Measurements from ENCODE around the gene HTT. TPM values are rescaled to one million over a fixed set of nuclear protein-coding genes. Genes with fewer than 3 reads are reported as not detected.
"Not testable (repeated sequence)": the region's sequence is repeated elsewhere in the genome, so short reads cannot be mapped to it uniquely, and the experiment has no call there.

The HTT gene
- total and polyA plus RNA-seq, 2 experiments from 2014 or later, result 11.4 to 38.6 TPM

DNA sequence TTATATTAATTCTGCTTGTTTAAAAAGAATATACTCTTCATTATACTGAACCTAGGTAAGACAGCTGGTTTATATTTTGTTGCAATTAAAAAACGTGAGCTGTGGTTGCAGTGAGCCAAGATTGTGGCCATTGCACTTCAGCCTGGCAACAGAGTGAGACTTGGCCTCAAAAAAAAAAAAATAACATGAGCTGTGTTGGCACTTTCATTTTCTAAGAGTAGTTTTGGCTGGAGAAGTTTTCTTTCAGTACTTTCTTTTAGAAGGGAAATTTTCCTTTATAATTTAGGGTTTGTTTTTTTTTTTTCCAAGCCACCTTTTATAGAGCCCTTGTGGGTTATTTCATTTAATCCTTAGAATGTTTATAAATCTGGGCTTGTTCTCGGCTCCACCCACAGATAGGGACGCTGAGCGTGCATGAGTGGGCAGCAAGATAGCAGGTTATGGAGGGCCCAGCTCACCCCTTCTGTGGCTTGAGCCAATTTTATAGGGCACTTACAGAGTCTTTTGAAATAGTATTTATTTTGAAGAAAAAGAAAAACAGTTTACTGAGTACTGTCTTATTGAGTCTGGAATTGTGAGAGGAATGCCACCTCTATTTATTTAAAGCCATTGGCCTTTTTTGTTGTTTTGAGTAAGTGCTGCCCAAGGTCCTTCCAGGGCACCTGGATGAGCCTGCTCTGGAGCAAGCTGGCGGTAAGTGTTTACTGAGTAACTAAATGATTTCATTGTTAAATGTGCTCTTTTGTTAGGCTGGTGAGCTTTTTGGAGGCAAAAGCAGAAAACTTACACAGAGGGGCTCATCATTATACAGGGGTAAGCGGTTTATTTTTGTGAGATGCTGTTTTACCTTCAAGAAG is 60.9 kb downstream of the HTT start:
- Histone ChIP-seq H3K36me3 (peaks cover 44% of the 10 kb centered on the region), H3K27me3 (no peaks in the 10 kb centered on the region), H3K4me3 (no peak overlapping the region), H3K9me3 (ENCODE audit: low read depth) (no peaks in the 10 kb centered on the region), H3K27ac (no peak overlapping the region), H3K4me1 (ENCODE audit: low read depth) (no peaks in the 10 kb centered on the region)
- peak in 1 of 2 donors; percentile 25 for DNase-seq (ENCODE audit: low read depth in 1 of 2, low spot score in 1 of 2)
- TF ChIP-seq CTCF (IDR thresholded peaks at IDR 0.05; ENCODE audit: low read depth, low read length), result no peak

DNA sequence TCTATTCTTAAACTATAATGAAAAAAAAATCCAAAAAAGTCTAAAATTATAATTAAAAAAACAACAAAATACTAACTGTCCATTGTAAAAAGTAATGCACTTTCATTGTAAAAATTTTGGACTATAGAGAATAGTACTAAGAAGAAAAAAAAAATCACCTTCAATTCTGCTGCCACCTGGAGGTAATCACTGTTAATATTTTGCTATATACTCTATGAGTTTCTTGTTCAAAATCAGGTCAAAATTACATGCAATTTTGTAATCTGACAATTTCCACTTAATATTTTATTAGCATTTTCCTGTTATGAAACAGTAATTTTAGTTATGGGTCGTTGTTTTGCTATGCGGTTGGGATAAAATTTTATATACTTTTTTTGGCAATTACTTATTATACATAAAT is 62.0 kb downstream of the HTT start:
- Histone ChIP-seq H3K9me3 (ENCODE audit: low read depth) (no peaks in the 10 kb centered on the region), H3K27me3 (no peaks in the 10 kb centered on the region), H3K27ac (no peak overlapping the region), H3K36me3 (peaks cover 50% of the 10 kb centered on the region), H3K4me1 (ENCODE audit: low read depth) (no peaks in the 10 kb centered on the region), H3K4me3 (no peak overlapping the region)
- peak in 1 of 2 donors; percentile 46 for DNase-seq (ENCODE audit: low read depth in 1 of 2, low spot score in 1 of 2)
- peak; percentile 37 for TF ChIP-seq CTCF (IDR thresholded peaks at IDR 0.05; ENCODE audit: low read depth, low read length)

- DNase-seq (ENCODE audit: low read depth in 1 of 2, low spot score in 1 of 2), result no peak
- Histone ChIP-seq H3K36me3 (peaks cover 42% of the 10 kb centered on the region), H3K27ac (no peak overlapping the region), H3K9me3 (ENCODE audit: low read depth) (no peaks in the 10 kb centered on the region), H3K4me3 (no peak overlapping the region), H3K27me3 (no peaks in the 10 kb centered on the region), H3K4me1 (ENCODE audit: low read depth) (no peaks in the 10 kb centered on the region)
- TF ChIP-seq CTCF (IDR thresholded peaks at IDR 0.05; ENCODE audit: low read depth, low read length), result no peak
Measured at GRCh38 chr4:3137908-3138307, 63.4 kb downstream of the HTT start.

DNA sequence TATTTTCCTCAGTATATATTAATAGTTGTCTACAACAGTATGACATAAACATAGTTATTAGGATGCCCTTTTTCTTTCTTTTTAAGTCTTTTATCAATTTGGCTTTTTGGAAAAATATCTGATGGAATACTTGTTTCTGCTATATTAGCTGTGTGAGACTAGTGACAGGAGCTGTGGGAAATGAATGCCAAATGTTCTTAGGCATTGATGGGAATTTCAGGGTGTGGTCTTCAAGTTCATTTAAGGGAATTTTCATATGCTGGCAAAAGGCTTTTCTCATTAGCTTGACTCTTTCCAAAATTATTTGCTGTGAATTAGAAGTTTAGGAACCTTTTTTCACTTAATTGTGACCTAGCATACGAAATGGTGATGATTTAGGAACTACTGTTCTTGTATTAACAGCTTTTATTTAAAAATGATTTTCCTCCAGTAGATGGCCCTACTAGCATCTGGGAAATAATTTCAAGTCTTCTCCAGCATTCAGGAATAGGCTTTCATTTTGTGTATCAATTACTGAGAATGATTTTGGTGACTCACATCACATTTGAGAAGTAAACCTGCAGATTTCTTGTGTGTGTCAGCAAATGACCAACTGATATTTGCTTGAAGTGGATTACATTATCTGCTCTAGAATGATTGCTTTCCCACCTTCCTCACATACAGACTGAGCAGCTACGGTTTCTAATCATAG is 70.9 kb downstream of the HTT start:
- Histone ChIP-seq H3K4me3 (no peak overlapping the region), H3K27ac (no peak overlapping the region), H3K36me3 (peaks cover 41% of the 10 kb centered on the region), H3K4me1 (ENCODE audit: low read depth) (no peaks in the 10 kb centered on the region), H3K9me3 (ENCODE audit: low read depth) (no peaks in the 10 kb centered on the region), H3K27me3 (no peaks in the 10 kb centered on the region)
- no peak for TF ChIP-seq CTCF (IDR thresholded peaks at IDR 0.05; ENCODE audit: low read depth, low read length)
- peak; percentile 15 to 31 for DNase-seq (ENCODE audit: low read depth in 1 of 2, low spot score in 1 of 2)

DNA sequence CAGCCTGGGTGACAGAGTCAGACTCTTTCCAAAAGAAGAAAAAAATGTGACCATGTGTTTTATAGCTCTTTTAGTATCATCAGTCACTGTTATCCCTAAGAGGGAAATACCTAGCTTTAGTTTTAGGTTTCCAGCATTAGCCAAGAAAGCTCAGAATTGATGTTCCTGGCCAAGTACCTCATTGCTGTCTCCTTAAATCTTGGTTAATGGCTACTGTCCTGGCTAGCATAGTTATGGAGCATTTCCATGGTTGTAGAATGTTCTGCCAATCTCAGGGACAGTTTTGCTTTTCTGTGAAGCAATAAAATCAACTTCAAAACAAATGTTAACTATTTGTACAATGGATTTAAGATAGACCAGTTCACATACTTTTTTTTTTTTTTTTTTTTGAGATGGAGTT is 74.4 kb downstream of the HTT start:
- Histone ChIP-seq H3K27ac (no peak overlapping the region), H3K27me3 (no peaks in the 10 kb centered on the region), H3K4me1 (ENCODE audit: low read depth) (no peaks in the 10 kb centered on the region), H3K9me3 (ENCODE audit: low read depth) (no peaks in the 10 kb centered on the region), H3K36me3 (peaks cover 39% of the 10 kb centered on the region), H3K4me3 (no peak overlapping the region)
- no peak for TF ChIP-seq CTCF (IDR thresholded peaks at IDR 0.05; ENCODE audit: low read depth, low read length)
- no peak for DNase-seq (ENCODE audit: low read depth in 1 of 2, low spot score in 1 of 2)

- H3K27ac ChIP-seq; H3K9me3 ChIP-seq (ENCODE audit: low read depth); H3K4me3 ChIP-seq; H3K4me1 ChIP-seq (ENCODE audit: low read depth); DNase-seq (ENCODE audit: low read depth in 1 of 2, low spot score in 1 of 2); H3K27me3 ChIP-seq: not testable (repeated sequence)
- H3K36me3 ChIP-seq, result peaks cover 42% of the 10 kb centered on the region
Measured at GRCh38 chr4:3151238-3151637, 76.8 kb downstream of the HTT start.
